Stimulated activated CD4-positive, alpha-beta T cell treated with anti-CD3 and anti-CD28 coated beads, Interleukin-12 subunit alpha, Interleukin-12 subunit beta, amount 100 ng/mL, for 48 hours (primary cell): ENCODE measurements around the gene MYG1.
"Not testable (repeated sequence)": the region's sequence is repeated elsewhere in the genome, so short reads cannot be mapped to it uniquely, and the experiment has no call there.

Experiments
- DNase-seq, 3 donors: peaks; one replicate each; pipeline ENCODE4 v3.0.0-alpha.2; 2020; ENCODE audit warnings: low read depth in 2 of 3, low spot score in 1 of 3

MYG1 gene

GRCh38 chr12:53325511-53326061 is 26.1 kb downstream of the MYG1 start:
- no peak for DNase-seq

GRCh38 chr12:53326460-53327185 is 27.1 kb downstream of the MYG1 start:
- DNase-seq, result no peak

GRCh38 chr12:53327435-53328042 is 28.0 kb downstream of the MYG1 start:
- DNase-seq, result no peak

GRCh38 chr12:53328043-53328435 is 28.5 kb downstream of the MYG1 start:
- no peak for DNase-seq

- no peak for DNase-seq
These were observed 31.2 kb downstream of the MYG1 start for GRCh38 chr12:53330671-53331070.

- not testable (repeated sequence) for DNase-seq
These were observed 32.8 kb downstream of the MYG1 start for GRCh38 chr12:53332339-53332738.

- DNase-seq, result no peak
These were observed 33.2 kb downstream of the MYG1 start for GRCh38 chr12:53332744-53333143.

GRCh38 chr12:53333289-53333688 is 33.8 kb downstream of the MYG1 start:
- no peak for DNase-seq

- DNase-seq, result no peak
These were observed 34.4 kb downstream of the MYG1 start for GRCh38 chr12:53333845-53334244.

GRCh38 chr12:53334822-53335221 is 35.3 kb downstream of the MYG1 start:
- no peak for DNase-seq

- no peak for DNase-seq
These were observed 36.7 kb downstream of the MYG1 start, which contains the start of gene SP7 for GRCh38 chr12:53336181-53336681. SP7 (minus strand) TSS chr12:53336354; CDS start chr12:53335646, 708 bp downstream.

GRCh38 chr12:53338017-53338416 is 38.5 kb downstream of the MYG1 start:
- no peak for DNase-seq

- no peak for DNase-seq
These were observed 39.4 kb downstream of the MYG1 start for GRCh38 chr12:53338916-53339315.

GRCh38 chr12:53340398-53340797 is 40.9 kb downstream of the MYG1 start:
- DNase-seq, result no peak

GRCh38 chr12:53343449-53343848 is 44.0 kb downstream of the MYG1 start:
- no peak for DNase-seq

- no peak for DNase-seq
These were observed 44.5 kb downstream of the MYG1 start for GRCh38 chr12:53343969-53344368.

- no peak for DNase-seq
These were observed 45.0 kb downstream of the MYG1 start for GRCh38 chr12:53344487-53344823.

- peak; percentile 43 to 81 (median 72) for DNase-seq
These were observed 45.5 kb downstream of the MYG1 start for GRCh38 chr12:53344824-53345485.

GRCh38 chr12:53345486-53346188 is 46.1 kb downstream of the MYG1 start:
- no peak for DNase-seq

GRCh38 chr12:53346491-53346890 is 47.0 kb downstream of the MYG1 start:
- DNase-seq, result no peak

- no peak for DNase-seq
These were observed 48.4 kb downstream of the MYG1 start for GRCh38 chr12:53347905-53348304.
